ENCODE measurements around the gene ADCY2.

DNA sequence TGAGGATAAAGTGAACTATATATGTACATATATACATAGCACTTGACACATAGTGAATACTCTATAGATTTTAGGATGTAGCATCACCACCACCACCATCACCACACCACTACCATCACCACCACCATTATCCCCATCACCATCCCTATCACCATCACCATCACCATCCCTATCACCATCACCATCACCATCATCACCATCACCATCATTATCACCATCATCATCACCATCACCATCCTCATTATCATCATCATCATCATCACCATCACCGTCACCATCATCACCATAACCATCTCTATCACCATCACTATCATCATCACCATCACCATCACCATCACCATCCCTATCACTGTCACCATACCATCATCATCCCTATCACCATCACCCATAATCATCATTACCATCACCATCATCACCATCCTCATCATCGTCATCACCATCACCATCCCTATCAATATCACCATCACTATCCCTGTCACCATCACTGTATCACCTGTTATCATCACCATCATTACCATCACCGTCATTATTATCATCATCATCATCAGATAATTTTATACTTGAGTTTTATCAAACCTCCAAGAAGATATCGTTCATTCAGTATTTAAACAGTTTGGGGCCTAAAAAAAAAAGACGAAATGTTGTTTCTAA lies 345.6 kb downstream of the ADCY2 start:
- TF ChIP-seq POLR2A (IDR thresholded peaks at IDR 0.05) = no peak
- TF ChIP-seq, protein P1, sequence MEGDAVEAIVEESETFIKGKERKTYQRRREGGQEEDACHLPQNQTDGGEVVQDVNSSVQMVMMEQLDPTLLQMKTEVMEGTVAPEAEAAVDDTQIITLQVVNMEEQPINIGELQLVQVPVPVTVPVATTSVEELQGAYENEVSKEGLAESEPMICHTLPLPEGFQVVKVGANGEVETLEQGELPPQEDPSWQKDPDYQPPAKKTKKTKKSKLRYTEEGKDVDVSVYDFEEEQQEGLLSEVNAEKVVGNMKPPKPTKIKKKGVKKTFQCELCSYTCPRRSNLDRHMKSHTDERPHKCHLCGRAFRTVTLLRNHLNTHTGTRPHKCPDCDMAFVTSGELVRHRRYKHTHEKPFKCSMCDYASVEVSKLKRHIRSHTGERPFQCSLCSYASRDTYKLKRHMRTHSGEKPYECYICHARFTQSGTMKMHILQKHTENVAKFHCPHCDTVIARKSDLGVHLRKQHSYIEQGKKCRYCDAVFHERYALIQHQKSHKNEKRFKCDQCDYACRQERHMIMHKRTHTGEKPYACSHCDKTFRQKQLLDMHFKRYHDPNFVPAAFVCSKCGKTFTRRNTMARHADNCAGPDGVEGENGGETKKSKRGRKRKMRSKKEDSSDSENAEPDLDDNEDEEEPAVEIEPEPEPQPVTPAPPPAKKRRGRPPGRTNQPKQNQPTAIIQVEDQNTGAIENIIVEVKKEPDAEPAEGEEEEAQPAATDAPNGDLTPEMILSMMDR (IDR thresholded peaks at IDR 0.05) = no peak

All from esophagus squamous epithelium (tissue), 4 donors.